Fibroblast of lung (primary cell): Measurements from ENCODE around the gene BGN. TPM values are rescaled to one million over a fixed set of nuclear protein-coding genes. Genes with fewer than 3 reads are reported as not detected.

Source experiments
- DNase-seq, 2 donors: peaks; one replicate each; pipeline versions ENCODE4 v3.0.0 to v3.0.0-alpha.2; 2010; ENCODE audit warnings: low read depth in 2 of 2
- H2AFZ ChIP-seq: 2 replicates; pipeline ENCODE4 v1.5.1; 2012; ENCODE audit warnings: low read length, control low read depth, inconsistent platforms
- H3K27ac ChIP-seq: 2 replicates; pipeline ENCODE4 v1.5.1; 2011; ENCODE audit warnings: low read length, control low read depth; ENCODE audit not compliant: insufficient read depth
- H3K27me3 ChIP-seq: 2 replicates; pipeline ENCODE4 v1.5.1; 2011; ENCODE audit warnings: mild to moderate bottlenecking, low read length; ENCODE audit not compliant: control insufficient read depth, insufficient read depth
- H3K36me3 ChIP-seq: 2 replicates; pipeline ENCODE4 v1.5.1; 2011; ENCODE audit warnings: low read length; ENCODE audit not compliant: control insufficient read depth, insufficient read depth
- H3K4me1 ChIP-seq: 2 replicates; pipeline ENCODE4 v1.5.1; 2011; ENCODE audit warnings: low read length; ENCODE audit not compliant: control insufficient read depth, insufficient read depth; ENCODE audit errors: extremely low read depth
- H3K4me2 ChIP-seq: 2 replicates; pipeline ENCODE4 v1.5.1; 2011; ENCODE audit warnings: low read length, control low read depth; ENCODE audit not compliant: insufficient read depth; ENCODE audit errors: extremely low read depth
- H3K4me3 ChIP-seq, 4 experiments: fragments of 200-600 bp in 1 of 4; sonication (generic) in 1 of 4; replicated peaks in 1 of 4; 2 replicates each; pipeline ENCODE4 v1.5.1; 2011 to 2016; ENCODE audit warnings: low read length in 4 of 4, low read depth in 3 of 4, mild to moderate bottlenecking in 3 of 4, control low read depth in 2 of 4, inconsistent platforms in 1 of 4, mixed read lengths in 1 of 4; ENCODE audit not compliant: insufficient read depth in 1 of 4; ENCODE audit errors: control extremely low read depth in 1 of 4
- H3K79me2 ChIP-seq: 2 replicates; pipeline ENCODE4 v1.5.1; 2012; ENCODE audit warnings: mild to moderate bottlenecking, low read length, inconsistent platforms; ENCODE audit not compliant: control insufficient read depth, insufficient read depth
- H3K9ac ChIP-seq: 2 replicates; pipeline ENCODE4 v1.5.1; 2011; ENCODE audit warnings: mild to moderate bottlenecking, low read length, control low read depth; ENCODE audit not compliant: insufficient read depth
- H3K9me3 ChIP-seq: 2 replicates; pipeline ENCODE4 v1.5.1; 2012; ENCODE audit warnings: low read depth, low read length; ENCODE audit not compliant: control insufficient read depth, insufficient read depth
- H4K20me1 ChIP-seq: 2 replicates; pipeline ENCODE4 v1.5.1; 2011; ENCODE audit warnings: low read length; ENCODE audit not compliant: control insufficient read depth, insufficient read depth; ENCODE audit errors: extremely low read depth
- CTCF ChIP-seq, 2 donors: IDR thresholded peaks in 1 of 2; conservative IDR thresholded peaks in 1 of 2; 1 replicate in 1 of 2; 2 replicates in 1 of 2; pipeline ENCODE4 v1.5.1; 2011 to 2012; ENCODE audit warnings: low read length in 2 of 2, control low read depth in 1 of 2, inconsistent platforms in 1 of 2, low read depth in 1 of 2, mild to moderate bottlenecking in 1 of 2
- EZH2 ChIP-seq: IDR thresholded peaks from 2 replicates; pipeline ENCODE4 v1.5.1; 2012; ENCODE audit warnings: low read length, control low read depth, mild to moderate bottlenecking; ENCODE audit errors: missing control alignments
- polyA plus RNA-seq, 2 donors: library from polyadenylated mRNA; depleted of rRNA in 1 of 2; stranded (reverse) in 1 of 2; unstranded in 1 of 2; fragments of >200 nt; gene quantifications; 2 replicates each; pipeline ENCODE4 v1.2.1, GENCODE V29; 2011 to 2012; ENCODE audit warnings: missing spikeins in 1 of 2
- total RNA-seq: library from RNA; depleted of rRNA; stranded (reverse); fragments of >200 nt; gene quantifications from 2 replicates; pipeline ENCODE4 v1.2.1, GENCODE V29; 2014

BGN gene
- total and polyA plus RNA-seq, 2 donors (not counting 1 experiment from before 2014, with no cell fraction given), result 10.1 to 61.7 TPM

GRCh38 chrX:153487590-153488071 lies 7.1 kb upstream of the BGN start:
- H3K9ac ChIP-seq, result no peak overlapping the region
- no peak overlapping the region for H2AFZ ChIP-seq
- no peak for TF ChIP-seq CTCF (conservative IDR thresholded peaks at IDR 0.05 in 1 of 2, IDR thresholded peaks at IDR 0.05 in 1 of 2; ENCODE audit: low read depth in 1 of 2, low read length in 2 of 2)
- no peak for TF ChIP-seq EZH2
- H3K9me3 ChIP-seq, result no peaks in the 10 kb centered on the region
- H3K79me2 ChIP-seq, result no peaks in the 10 kb centered on the region
- peaks cover 5% of the 10 kb centered on the region for H3K4me1 ChIP-seq
- no peak overlapping the region for H3K4me3 ChIP-seq
- H3K27me3 ChIP-seq, result no peaks in the 10 kb centered on the region
- no peaks in the 10 kb centered on the region for H4K20me1 ChIP-seq
- peak overlapping the region; percentile 34 for H3K27ac ChIP-seq
- no peak overlapping the region for H3K4me2 ChIP-seq
- H3K36me3 ChIP-seq, result no peaks in the 10 kb centered on the region
- DNase-seq, result no peak

- TF ChIP-seq EZH2, result no peak
- no peak for TF ChIP-seq CTCF (conservative IDR thresholded peaks at IDR 0.05 in 1 of 2, IDR thresholded peaks at IDR 0.05 in 1 of 2; ENCODE audit: low read depth in 1 of 2, low read length in 2 of 2)
- Histone ChIP-seq H2AFZ (peak overlapping the region; percentile 13), H4K20me1 (no peaks in the 10 kb centered on the region), H3K4me1 (peaks cover 5% of the 10 kb centered on the region), H3K4me3 (no peak overlapping the region), H3K27ac (peak overlapping the region; percentile 34), H3K79me2 (no peaks in the 10 kb centered on the region), H3K4me2 (no peak overlapping the region), H3K36me3 (no peaks in the 10 kb centered on the region), H3K9me3 (no peaks in the 10 kb centered on the region), H3K9ac (peak overlapping the region; percentile 16), H3K27me3 (no peaks in the 10 kb centered on the region)
- DNase-seq, result peak; percentile 45 to 72
Observed at GRCh38 chrX:153488231-153488914, 6.4 kb upstream of the BGN start.

GRCh38 chrX:153490217-153490930 lies 4.4 kb upstream of the BGN start:
- no peak overlapping the region for H3K27ac ChIP-seq
- TF ChIP-seq EZH2 (no peak), CTCF (conservative IDR thresholded peaks at IDR 0.05 in 1 of 2, IDR thresholded peaks at IDR 0.05 in 1 of 2; ENCODE audit: low read depth in 1 of 2, low read length in 2 of 2) (no peak)
- no peaks in the 10 kb centered on the region for H3K27me3 ChIP-seq
- no peak overlapping the region for H3K9ac ChIP-seq
- no peaks in the 10 kb centered on the region for H3K36me3 ChIP-seq
- H3K79me2 ChIP-seq, result no peaks in the 10 kb centered on the region
- H3K4me3 ChIP-seq, result no peak overlapping the region
- no peak for DNase-seq
- H4K20me1 ChIP-seq, result no peaks in the 10 kb centered on the region
- no peaks in the 10 kb centered on the region for H3K9me3 ChIP-seq
- H2AFZ ChIP-seq, result no peak overlapping the region
- no peak overlapping the region for H3K4me2 ChIP-seq
- H3K4me1 ChIP-seq, result peaks cover 5% of the 10 kb centered on the region
